Thoracic aorta endothelial cell (primary cell): ENCODE results near the gene WRAP53. TPM values are rescaled to one million over a fixed set of nuclear protein-coding genes. Genes with fewer than 3 reads are reported as not detected.

Source experiments
- total RNA-seq: library from RNA; depleted of rRNA; stranded (reverse); fragments of >200 nt; gene quantifications from 2 replicates; pipeline ENCODE4 v1.2.3, GENCODE V29; 2012

The WRAP53 gene
- 14.0 and 18.1 TPM in 2 replicates for total RNA-seq

DNA sequence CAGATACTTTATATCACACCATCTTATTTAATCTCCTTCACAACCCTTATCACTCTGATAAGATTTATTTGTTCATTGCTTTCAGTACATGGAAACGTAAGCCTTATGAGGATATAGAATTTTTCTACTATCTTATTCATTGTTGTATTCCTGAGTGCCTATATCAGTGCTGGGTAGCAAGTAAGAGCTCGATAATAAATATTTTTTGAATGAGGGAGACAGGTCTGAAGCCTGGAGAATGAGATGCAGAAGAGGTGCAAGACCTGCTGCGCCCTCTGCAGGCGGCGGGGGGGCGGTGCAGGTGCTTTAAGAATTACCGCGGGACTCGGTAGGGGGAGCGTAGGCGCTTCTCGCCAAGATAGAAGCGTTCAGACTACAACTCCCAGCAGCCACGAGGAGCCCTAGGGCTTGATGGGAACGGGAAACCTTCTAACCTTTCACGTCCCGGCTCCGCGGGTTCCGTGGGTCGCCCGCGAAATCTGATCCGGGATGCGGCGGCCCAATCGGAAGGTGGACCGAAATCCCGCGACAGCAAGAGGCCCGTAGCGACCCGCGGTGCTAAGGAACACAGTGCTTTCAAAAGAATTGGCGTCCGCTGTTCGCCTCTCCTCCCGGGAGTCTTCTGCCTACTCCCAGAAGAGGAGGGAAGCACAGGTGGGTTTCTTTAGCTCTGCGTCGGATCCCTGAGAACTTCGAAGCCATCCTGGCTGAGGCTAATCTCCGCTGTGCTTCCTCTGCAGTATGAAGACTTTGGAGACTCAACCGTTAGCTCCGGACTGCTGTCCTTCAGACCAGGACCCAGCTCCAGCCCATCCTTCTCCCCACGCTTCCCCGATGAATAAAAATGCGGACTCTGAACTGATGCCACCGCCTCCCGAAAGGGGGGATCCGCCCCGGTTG, at the start of gene WRAP53:
TSS of gene WRAP53 (plus strand) at position 570 of the 900 bp plus-strand sequence. CDS start at position 742, 172 bp downstream.

DNA sequence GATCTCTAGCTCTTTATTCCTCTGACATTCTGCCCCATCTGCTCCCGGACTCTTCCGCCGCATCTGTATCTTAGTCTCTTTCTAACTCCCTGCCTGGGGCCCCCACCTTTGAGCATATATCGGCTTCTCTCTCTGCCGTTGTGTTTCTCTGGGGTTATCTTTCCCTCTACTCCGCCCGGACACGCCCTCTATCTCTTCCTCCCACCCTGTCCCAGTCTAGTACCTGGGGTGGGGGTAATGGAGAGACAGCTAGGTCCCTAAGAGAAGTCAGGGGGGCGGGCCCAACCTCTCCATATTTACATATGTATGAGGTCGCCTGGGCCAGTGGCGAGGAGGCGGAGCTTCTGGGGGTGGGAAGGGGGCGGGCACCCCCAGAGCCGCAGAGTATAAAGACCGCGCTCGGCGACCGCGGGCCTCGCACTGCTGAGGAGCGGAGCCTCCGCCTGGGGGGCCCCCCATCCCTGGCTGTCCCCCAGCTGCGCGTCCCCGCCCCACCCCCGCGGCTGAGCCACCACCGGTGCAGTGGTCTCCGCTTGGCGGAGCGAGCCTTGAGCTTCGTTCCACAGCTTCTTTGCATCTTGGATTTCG, 37.7 kb upstream of the WRAP53 start, which contains the start of gene ATP1B2:
TSS of gene ATP1B2 (plus strand) at position 418 of the 588 bp plus-strand sequence. CDS start 593 bp downstream, outside the sequence.

DNA sequence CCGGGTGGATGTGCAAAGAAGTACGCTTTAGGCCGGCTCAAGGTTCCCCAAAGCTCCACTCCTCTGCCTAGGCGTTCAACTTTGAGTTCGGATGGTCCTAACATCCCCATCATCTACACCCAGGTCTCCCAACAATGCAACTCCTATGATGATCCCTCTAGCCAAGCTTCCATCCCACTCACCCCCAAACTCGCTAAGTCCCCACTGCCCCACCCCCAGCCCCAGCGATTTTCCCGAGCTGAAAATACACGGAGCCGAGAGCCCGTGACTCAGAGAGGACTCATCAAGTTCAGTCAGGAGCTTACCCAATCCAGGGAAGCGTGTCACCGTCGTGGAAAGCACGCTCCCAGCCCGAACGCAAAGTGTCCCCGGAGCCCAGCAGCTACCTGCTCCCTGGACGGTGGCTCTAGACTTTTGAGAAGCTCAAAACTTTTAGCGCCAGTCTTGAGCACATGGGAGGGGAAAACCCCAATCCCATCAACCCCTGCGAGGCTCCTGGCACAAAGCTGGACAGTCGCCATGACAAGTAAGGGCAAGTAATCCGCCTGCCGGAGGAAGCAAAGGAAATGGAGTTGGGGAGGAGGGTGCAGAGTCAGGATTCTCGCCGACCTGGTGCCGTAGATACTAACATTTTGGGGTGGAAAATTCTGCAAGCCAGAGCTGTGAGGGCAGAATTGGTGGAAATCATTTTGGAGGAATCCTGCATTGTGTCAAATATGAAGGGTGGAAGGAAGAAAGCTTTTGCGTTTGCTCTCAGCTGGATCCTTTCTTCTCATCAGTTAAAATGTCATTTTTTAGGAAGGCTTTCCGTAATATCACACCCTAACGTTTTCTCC, 987 bp upstream of the WRAP53 start, which contains the start of gene TP53:
TSS of gene TP53 (minus strand) at position 419 of the 836 bp plus-strand sequence. CDS start 10,896 bp downstream, outside the sequence.

DNA sequence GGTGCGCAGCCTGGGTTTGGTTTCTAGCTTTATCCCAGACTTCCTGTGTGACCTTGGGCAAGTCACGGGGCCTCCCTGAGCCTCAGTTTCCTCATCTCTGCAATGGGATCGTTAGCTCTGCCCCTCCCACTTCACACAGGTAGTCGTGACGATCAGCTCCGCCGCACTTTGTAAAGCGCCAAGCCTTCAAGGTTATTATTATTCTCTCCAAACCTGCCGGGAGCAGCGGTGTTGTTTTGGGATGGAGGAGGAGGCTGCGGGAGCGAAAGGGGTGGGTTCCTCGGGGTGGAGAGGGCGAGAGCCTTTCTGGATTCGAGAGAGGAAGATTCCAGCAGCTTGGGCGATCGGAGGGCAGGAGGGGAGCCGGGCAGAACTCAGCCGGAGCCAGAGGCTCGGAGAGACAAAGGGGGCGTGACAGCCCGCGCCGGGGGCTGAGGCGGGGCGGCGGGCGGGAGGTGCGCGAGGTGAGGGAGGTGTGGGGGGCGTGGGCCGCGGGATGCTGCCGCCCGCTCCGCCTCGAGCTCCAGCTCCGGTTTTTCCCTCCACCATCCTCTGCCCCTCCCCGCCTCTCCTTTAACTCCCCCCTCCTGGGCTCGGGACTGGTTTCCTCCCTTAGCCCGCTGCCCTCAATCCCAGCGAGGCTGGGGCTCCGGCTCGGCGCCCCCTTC, 16.5 kb downstream of the WRAP53 start, which contains the start of gene EFNB3:
TSS of gene EFNB3 (plus strand) at position 602 of the 668 bp plus-strand sequence. CDS start 397 bp downstream, outside the sequence.

DNA sequence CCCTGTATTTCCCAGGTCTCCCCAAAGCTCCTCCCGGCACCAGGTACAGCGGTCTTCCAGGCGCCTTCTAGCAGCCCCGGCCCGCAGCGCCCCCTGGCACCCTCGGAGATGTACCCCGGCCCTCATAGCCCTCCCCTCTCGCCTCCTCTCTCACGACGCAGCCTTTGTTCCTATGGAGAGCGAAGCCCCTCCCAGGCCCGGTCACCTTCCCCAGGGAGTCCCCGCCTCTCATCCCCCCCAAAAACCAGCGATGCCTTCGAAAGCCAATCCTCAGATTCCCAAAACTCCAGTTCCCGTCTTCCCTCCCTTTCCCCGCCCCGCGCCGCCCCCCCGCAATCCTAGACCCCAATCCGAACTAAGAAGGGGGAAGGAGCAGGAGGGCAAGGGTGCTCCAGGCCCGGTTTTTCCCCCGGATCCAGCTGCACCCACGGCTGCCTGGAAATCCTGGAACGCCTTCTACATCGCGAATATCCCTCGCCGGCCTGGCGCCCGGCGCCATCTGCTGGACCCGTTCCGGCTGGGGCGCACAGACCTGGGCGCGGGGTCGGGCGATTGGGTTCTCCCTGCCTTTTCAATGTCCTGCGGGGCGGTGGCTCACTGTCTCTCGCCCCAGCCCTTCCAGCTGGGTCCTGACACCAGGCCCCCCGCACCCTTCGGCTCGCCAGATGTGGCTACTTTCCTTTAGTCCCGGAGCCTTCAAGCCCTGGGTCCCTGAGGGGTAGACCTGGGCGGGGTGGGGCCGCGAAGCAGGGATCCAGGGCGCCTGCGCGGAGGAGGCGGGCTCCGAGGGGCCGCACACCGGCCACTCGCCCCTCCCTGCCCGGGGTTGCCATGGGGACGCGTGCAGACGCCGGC, 28.9 kb downstream of the WRAP53 start, which contains the start of gene DNAH2:
TSS of gene DNAH2 (plus strand) at position 844 of the 855 bp plus-strand sequence. CDS start 1,991 bp downstream, outside the sequence.

Other genes starting within 250 kb of the WRAP53 start
- 0.22 and 0.27 TPM in 2 replicates for gene FGF11, start 249.0 kb upstream of the WRAP53 start, total RNA-seq
- gene CHRNB1, start 243.4 kb upstream of the WRAP53 start, total RNA-seq, result 4.4 and 4.8 TPM in 2 replicates
- 17.6 and 23.3 TPM in 2 replicates for gene ZBTB4, start 208.8 kb upstream of the WRAP53 start, total RNA-seq
- not detected in 2 replicates for gene SLC35G6, start 207.0 kb upstream of the WRAP53 start, total RNA-seq
- gene POLR2A, start 204.1 kb upstream of the WRAP53 start, total RNA-seq, result 110 and 117 TPM in 2 replicates
- gene TNFSF12, start 139.4 kb upstream of the WRAP53 start, total RNA-seq, result 12.5 and 12.6 TPM in 2 replicates
- gene TNFSF13, start 129.7 kb upstream of the WRAP53 start, total RNA-seq, result 2.7 and 3.1 TPM in 2 replicates
- 66.1 and 78.8 TPM in 2 replicates for gene SENP3, start 126.6 kb upstream of the WRAP53 start, total RNA-seq
- 5.5 and 5.8 TPM in 2 replicates for gene CD68, start 108.8 kb upstream of the WRAP53 start, total RNA-seq
- 103 and 144 TPM in 2 replicates for gene MPDU1, start 104.6 kb upstream of the WRAP53 start, total RNA-seq
- gene SOX15, start 98.4 kb upstream of the WRAP53 start, total RNA-seq, result not detected in 2 replicates
- gene FXR2, start 73.6 kb upstream of the WRAP53 start, total RNA-seq, result 30.5 and 33.8 TPM in 2 replicates
- gene SAT2, start 60.7 kb upstream of the WRAP53 start, total RNA-seq, result 21.8 and 24.5 TPM in 2 replicates
- gene SHBG, start 58.3 kb upstream of the WRAP53 start, total RNA-seq, result not detected in 2 replicates
- gene ATP1B2, start 37.6 kb upstream of the WRAP53 start, total RNA-seq, result not detected in 2 replicates
- 84.7 and 89.0 TPM in 2 replicates for gene TP53, start 987 bp upstream of the WRAP53 start, total RNA-seq
- gene EFNB3, start 16.7 kb downstream of the WRAP53 start, total RNA-seq, result 0.36 and 0.53 TPM in 2 replicates
- gene DNAH2, start 29.3 kb downstream of the WRAP53 start, total RNA-seq, result 0.36 TPM in 1 of 2 replicates, not detected in the other
- gene KDM6B, start 145.7 kb downstream of the WRAP53 start, total RNA-seq, result 5.3 and 8.9 TPM in 2 replicates
- 6.5 and 32.5 TPM in 2 replicates for gene TMEM88, start 166.6 kb downstream of the WRAP53 start, total RNA-seq
- 53.8 and 65.8 TPM in 2 replicates for gene NAA38, start 169.1 kb downstream of the WRAP53 start, total RNA-seq
- 10.1 and 13.9 TPM in 2 replicates for gene CYB5D1, start 169.5 kb downstream of the WRAP53 start, total RNA-seq
- 87.8 and 102 TPM in 2 replicates for gene CHD3, start 200.3 kb downstream of the WRAP53 start, total RNA-seq
- gene RNF227, start 227.8 kb downstream of the WRAP53 start, total RNA-seq, result 0.80 and 2.2 TPM in 2 replicates
- gene KCNAB3, start 241.4 kb downstream of the WRAP53 start, total RNA-seq, result 0.72 and 1.2 TPM in 2 replicates
- 45.9 and 46.4 TPM in 2 replicates for gene TRAPPC1, start 243.5 kb downstream of the WRAP53 start, total RNA-seq
- 21.4 and 28.9 TPM in 2 replicates for gene CNTROB, start 243.7 kb downstream of the WRAP53 start, total RNA-seq